Endothelial cell of umbilical vein (primary cell): Measurements from ENCODE around the gene MYO6. TPM values are rescaled to one million over a fixed set of nuclear protein-coding genes. Genes with fewer than 3 reads are reported as not detected.

ENCODE experiments used
- BruUV-seq: library from RNA; stranded (reverse); fragments of 400-500 nt; replicated peaks from 2 replicates; lab custom pipeline; 2021; lab: Mats Ljungman, UMichigan
- CTCF ChIA-PET: fragments of 300-600, 350-600 bp; sonication (Branson Sonifier 250); formaldehyde crosslinking; loops from one replicate; lab custom pipeline; 2021; ENCODE audit warnings: antibody characterized with exemption, inconsistent platforms; lab: Charles Lee
- POLR2A ChIA-PET: fragments of 300-600, 350-600 bp; sonication (Branson Sonifier 250); formaldehyde crosslinking; loops from one replicate; lab custom pipeline; 2021; ENCODE audit warnings: antibody characterized with exemption, inconsistent platforms; lab: Charles Lee
- DNase-seq: peaks from one replicate; pipeline ENCODE4 v3.0.0-alpha.2; 2011; ENCODE audit warnings: low read depth, low spot score
- FAIRE-seq: peaks from 2 replicates; lab custom pipeline; 2011; peaks lifted over from hg19 to GRCh38; lab: Jason Lieb, UNC
- H2AFZ ChIP-seq: 2 replicates; pipeline ENCODE4 v1.6.0; 2012; ENCODE audit warnings: low read depth, low read length, control low read depth, inconsistent platforms
- H3K27ac ChIP-seq: 2 replicates; pipeline ENCODE4 v1.5.1; 2011; ENCODE audit warnings: low read depth, mild to moderate bottlenecking, control low read depth, low read length, moderate library complexity; ENCODE audit not compliant: insufficient read depth
- H3K27me3 ChIP-seq, 2 experiments: 2 replicates each; pipeline versions ENCODE4 v1.6.0 to v1.6.1; 2011; ENCODE audit warnings: low read length in 2 of 2, mixed read lengths in 1 of 2; ENCODE audit not compliant: control insufficient read depth in 2 of 2, insufficient read depth in 2 of 2
- H3K36me3 ChIP-seq, 2 experiments: 2 replicates in 1 of 2; 3 replicates in 1 of 2; pipeline ENCODE4 v1.5.1; 2011; ENCODE audit warnings: low read length in 2 of 2, mild to moderate bottlenecking in 1 of 2, moderate library complexity in 1 of 2; ENCODE audit not compliant: control insufficient read depth in 2 of 2, insufficient read depth in 2 of 2; ENCODE audit errors: extremely low read depth in 1 of 2
- H3K4me1 ChIP-seq: 3 replicates; pipeline ENCODE4 v1.5.1; 2011; ENCODE audit warnings: mild to moderate bottlenecking, low read length; ENCODE audit not compliant: control insufficient read depth, insufficient read depth; ENCODE audit errors: extremely low read depth
- H3K4me2 ChIP-seq: 2 replicates; pipeline ENCODE4 v1.6.1; 2011; ENCODE audit warnings: low read length, control low read depth, mixed read lengths; ENCODE audit not compliant: insufficient read depth
- H3K4me3 ChIP-seq, 3 experiments: fragments of 200-600 bp in 1 of 3; sonication (generic), shearing (Covaris generic) in 1 of 3; replicated peaks in 1 of 3; 2 replicates each; pipeline ENCODE4 v1.5.1; 2011 to 2016; ENCODE audit warnings: control low read depth in 3 of 3, low read length in 3 of 3, mild to moderate bottlenecking in 2 of 3, inconsistent platforms in 1 of 3, low read depth in 1 of 3, moderate library complexity in 1 of 3; ENCODE audit not compliant: insufficient read depth in 1 of 3
- H3K79me2 ChIP-seq: 2 replicates; pipeline ENCODE4 v1.6.0; 2012; ENCODE audit warnings: low read length, inconsistent platforms; ENCODE audit not compliant: control insufficient read depth, insufficient read depth
- H3K9ac ChIP-seq: replicated peaks from 2 replicates; pipeline ENCODE3; 2011; ENCODE audit warnings: low read length, control low read depth; ENCODE audit not compliant: insufficient read depth; ENCODE audit errors: extremely low read depth
- H3K9me1 ChIP-seq: replicated peaks from 3 replicates; pipeline ENCODE4 v1.6.0; 2011; ENCODE audit warnings: mild to moderate bottlenecking, low read length; ENCODE audit not compliant: control insufficient read depth, insufficient read depth; ENCODE audit errors: extremely low read depth
- H3K9me3 ChIP-seq: replicated peaks from 2 replicates; pipeline ENCODE4 v1.5.1; 2012; ENCODE audit warnings: low read length, inconsistent platforms; ENCODE audit not compliant: control insufficient read depth, insufficient read depth
- H4K20me1 ChIP-seq: replicated peaks from 2 replicates; pipeline ENCODE3; 2011; ENCODE audit warnings: mild to moderate bottlenecking, low read length; ENCODE audit not compliant: control insufficient read depth, insufficient read depth; ENCODE audit errors: extremely low read depth
- CTCF ChIP-seq, 2 donors: IDR thresholded peaks; 1 replicate in 1 of 2; 2 replicates in 1 of 2; pipeline ENCODE4 v1.5.1; 2011; ENCODE audit warnings: low read length in 2 of 2, mild to moderate bottlenecking in 2 of 2, moderate library complexity in 2 of 2, control low read depth in 1 of 2, inconsistent platforms in 1 of 2, low read depth in 1 of 2; ENCODE audit not compliant: insufficient read depth in 1 of 2; ENCODE audit errors: extremely low read depth in 1 of 2
- EZH2 ChIP-seq: IDR thresholded peaks from 2 replicates; pipeline ENCODE4 v1.6.1; 2012; ENCODE audit warnings: borderline replicate concordance, low read depth, mild to moderate bottlenecking, moderate library complexity, low read length, inconsistent platforms; ENCODE audit not compliant: severe bottlenecking
- FOS ChIP-seq: IDR thresholded peaks from 2 replicates; pipeline ENCODE4 v1.6.1; 2011; ENCODE audit warnings: mild to moderate bottlenecking, low read length, moderate library complexity, borderline replicate concordance; ENCODE audit not compliant: insufficient read depth
- GATA2 ChIP-seq: IDR thresholded peaks from 2 replicates; pipeline ENCODE4 v1.7.0; 2011; ENCODE audit warnings: low read depth, mild to moderate bottlenecking, moderate library complexity, mixed read lengths, low read length; ENCODE audit not compliant: insufficient read length, insufficient read depth
- JUN ChIP-seq: IDR thresholded peaks from 2 replicates; pipeline ENCODE4 v1.6.1; 2011; ENCODE audit warnings: borderline replicate concordance, low read depth; ENCODE audit not compliant: insufficient read length, insufficient read depth
- MAX ChIP-seq: IDR thresholded peaks from 2 replicates; pipeline ENCODE4 v1.6.1; 2011; ENCODE audit not compliant: insufficient read depth, insufficient read length
- MYC ChIP-seq: IDR thresholded peaks from one replicate; pipeline ENCODE4 v1.6.1; 2011; ENCODE audit warnings: mild to moderate bottlenecking, low read depth, low read length
- POLR2A ChIP-seq: IDR thresholded peaks from 2 replicates; pipeline ENCODE4 v1.6.1; 2012; ENCODE audit warnings: low read depth, mild to moderate bottlenecking, control low read depth, low read length
- POLR2AphosphoS5 ChIP-seq: IDR thresholded peaks from 2 replicates; pipeline ENCODE4 v1.6.1; 2012; ENCODE audit warnings: low read depth, mild to moderate bottlenecking, control low read depth, low read length, moderate library complexity; ENCODE audit not compliant: insufficient read depth
- dilution Hi-C: fragments of 300-500 bp; cut with MboI; formaldehyde crosslinking; loops from one replicate; pipeline ENCODE4 v1.15.0; 2019; ENCODE audit warnings: low sequenced_read_pairs; ENCODE audit not compliant: extremely low pct_ligation_motif_present
- intact Hi-C: fragments of 100-400 bp; cut with micrococcal nuclease; formaldehyde crosslinking; loops from one replicate; pipeline ENCODE4 v1.10.0; 2022
- polyA plus RNA-seq, 4 experiments: library from polyadenylated mRNA; depleted of rRNA in 3 of 4; stranded (reverse) in 3 of 4; unstranded in 1 of 4; fragments of >200 nt; gene quantifications; 2 replicates each; pipeline versions ENCODE4 v1.2.1 to v1.2.3, GENCODE V29; 2011 to 2012; ENCODE audit warnings: missing spikeins in 1 of 4
- total RNA-seq: library from RNA; stranded (reverse); gene quantifications from 2 replicates; pipeline ENCODE4 v1.2.3, GENCODE V29; 2021

The MYO6 gene
- total and polyA plus RNA-seq, 2 donors (not counting 3 experiments of a cell fraction or from before 2014, with no cell fraction given): 15.5 to 68.0 TPM

- Histone ChIP-seq H3K4me1 (no peaks in the 10 kb centered on the region), H3K9me3 (no peaks in the 10 kb centered on the region), H4K20me1 (no peaks in the 10 kb centered on the region), H3K79me2 (no peaks in the 10 kb centered on the region), H3K9me1 (no peaks in the 10 kb centered on the region), H2AFZ (no peak overlapping the region), H3K9ac (no peak overlapping the region), H3K27me3 (peaks cover 5 to 30% of the 10 kb centered on the region in 2 experiments), H3K4me3 (no peak overlapping the region), H3K36me3 (no peaks in the 10 kb centered on the region), H3K4me2 (no peak overlapping the region), H3K27ac (no peak overlapping the region)
- FAIRE-seq (no peak), DNase-seq (no peak)
- no peak for TF ChIP-seq MAX
- no peak for TF ChIP-seq POLR2AphosphoS5
- no peak for TF ChIP-seq POLR2A
- no peak for TF ChIP-seq FOS
- TF ChIP-seq MYC: no peak
- no peak for TF ChIP-seq JUN
- TF ChIP-seq GATA2: no peak
- no peak for TF ChIP-seq CTCF (IDR thresholded peaks at IDR 0.05; ENCODE audit: extremely low read depth in 1 of 2, insufficient read depth in 1 of 2, low read depth in 1 of 2, low read length in 2 of 2)
- TF ChIP-seq EZH2: no peak
- intact Hi-C loops (no loop called here), dilution Hi-C loops (no loop called here)
- ChIA-PET POLR2A (no interaction called here), CTCF (interaction anchor here (0.9 kb wide), 1 partner anchor 9 kb away, joined by 3 read pairs; no protein-coding TSS in a partner anchor)
- no TSS peak for BruUV-seq
Observed at GRCh38 chr6:75941509-75941908, 192.5 kb downstream of the MYO6 start.
